Esophagus mucosa (tissue), 1 donor: ENCODE data around the gene IYD. TPM values are rescaled to one million over a fixed set of nuclear protein-coding genes. Genes with fewer than 3 reads are reported as not detected.

Experiments used
- ATAC-seq: fragments of 200-7000 bp; cut with Tn5 transposase; one replicate; pipeline ENCODE4 v1.9.1; 2020
- total RNA-seq: library from RNA; stranded (reverse); gene quantifications from one replicate; pipeline ENCODE4 v1.2.4, GENCODE V29; 2023
- donor health status: DM: yes; HTN: yes; CAD: no.

Gene IYD, protein sequence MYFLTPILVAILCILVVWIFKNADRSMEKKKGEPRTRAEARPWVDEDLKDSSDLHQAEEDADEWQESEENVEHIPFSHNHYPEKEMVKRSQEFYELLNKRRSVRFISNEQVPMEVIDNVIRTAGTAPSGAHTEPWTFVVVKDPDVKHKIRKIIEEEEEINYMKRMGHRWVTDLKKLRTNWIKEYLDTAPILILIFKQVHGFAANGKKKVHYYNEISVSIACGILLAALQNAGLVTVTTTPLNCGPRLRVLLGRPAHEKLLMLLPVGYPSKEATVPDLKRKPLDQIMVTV
- not detected for total RNA-seq

DNA sequence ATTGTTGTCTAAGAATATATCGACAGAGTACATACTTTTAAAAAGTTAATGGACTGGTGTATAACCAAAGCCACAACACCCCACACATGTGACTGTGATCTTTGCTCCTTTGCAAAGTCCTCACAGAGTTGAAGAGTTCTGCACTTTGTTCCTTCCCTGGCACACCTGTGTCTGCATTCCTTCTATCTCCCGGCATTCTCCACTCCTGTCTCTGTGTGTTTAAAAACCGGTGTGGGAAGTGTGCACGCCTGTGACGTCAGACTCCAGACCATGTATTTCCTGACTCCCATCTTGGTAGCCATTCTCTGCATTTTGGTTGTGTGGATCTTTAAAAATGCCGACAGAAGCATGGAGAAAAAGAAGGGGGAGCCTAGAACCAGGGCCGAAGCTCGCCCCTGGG, at the start of gene IYD:
Gene IYD (plus strand): TSS at position 251 of the 400 bp plus-strand sequence. CDS start 20 bp downstream, at position 271.
- ATAC-seq = no peak

DNA sequence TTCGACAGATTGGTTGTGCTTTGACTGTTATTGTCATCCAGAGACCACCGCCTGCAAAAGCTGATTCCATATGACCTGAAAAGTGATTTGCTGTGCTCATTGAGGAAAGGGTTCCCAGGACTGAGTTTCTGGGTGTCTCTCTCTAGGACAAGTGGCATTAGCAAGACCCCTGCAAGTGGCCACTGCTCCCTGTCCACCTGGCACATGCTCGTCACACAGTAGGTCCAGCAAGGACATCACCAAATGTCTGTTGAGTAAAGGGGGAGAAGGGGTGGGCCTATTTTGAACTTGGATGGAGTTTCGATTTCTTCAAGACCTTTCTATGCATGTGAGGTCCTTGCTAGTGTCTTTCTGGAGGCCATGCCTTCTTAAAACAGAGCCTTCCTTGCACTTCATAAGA, 48.9 kb upstream of the IYD start:
- ATAC-seq = no peak

DNA sequence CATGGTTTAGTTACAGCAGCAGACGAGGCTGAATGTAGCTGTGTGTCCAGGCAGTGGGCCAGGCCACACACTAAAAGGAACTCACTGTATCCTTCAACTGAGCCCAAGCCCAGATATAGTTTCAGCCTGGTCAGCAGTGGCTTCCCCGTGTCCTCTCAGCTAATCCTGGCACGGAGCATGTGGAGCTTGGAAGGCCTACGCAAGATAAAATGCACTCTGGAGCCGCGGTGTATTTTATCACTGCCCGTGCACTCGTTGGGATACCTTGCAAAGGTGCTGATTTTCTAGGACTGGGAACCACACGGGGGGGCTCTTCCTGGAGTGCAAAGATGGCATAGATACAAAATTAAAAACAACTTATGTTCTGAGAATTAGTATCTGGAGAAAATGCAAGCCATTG, 48.4 kb upstream of the IYD start:
- ATAC-seq = no peak

DNA sequence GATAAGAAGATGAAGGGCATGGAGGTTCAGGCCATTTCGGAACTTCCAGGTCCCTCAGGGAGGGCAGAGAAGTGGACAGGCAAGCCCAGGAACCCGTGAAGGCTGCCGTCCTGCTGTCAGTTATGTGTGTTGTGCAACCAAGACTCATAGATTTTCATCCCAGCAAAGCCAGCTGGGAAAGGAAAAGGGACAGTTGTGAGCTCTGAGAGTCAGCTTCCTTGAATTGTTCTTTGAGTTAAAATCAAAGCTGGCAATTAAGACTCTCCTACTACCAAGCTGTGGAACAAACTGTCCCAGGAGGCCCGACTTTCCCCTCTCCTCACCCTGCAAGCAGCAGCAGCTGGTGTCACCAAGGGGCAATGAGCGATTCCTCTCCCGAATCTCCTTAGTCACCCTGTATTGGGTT, 46.3 kb upstream of the IYD start:
- ATAC-seq = no peak

DNA sequence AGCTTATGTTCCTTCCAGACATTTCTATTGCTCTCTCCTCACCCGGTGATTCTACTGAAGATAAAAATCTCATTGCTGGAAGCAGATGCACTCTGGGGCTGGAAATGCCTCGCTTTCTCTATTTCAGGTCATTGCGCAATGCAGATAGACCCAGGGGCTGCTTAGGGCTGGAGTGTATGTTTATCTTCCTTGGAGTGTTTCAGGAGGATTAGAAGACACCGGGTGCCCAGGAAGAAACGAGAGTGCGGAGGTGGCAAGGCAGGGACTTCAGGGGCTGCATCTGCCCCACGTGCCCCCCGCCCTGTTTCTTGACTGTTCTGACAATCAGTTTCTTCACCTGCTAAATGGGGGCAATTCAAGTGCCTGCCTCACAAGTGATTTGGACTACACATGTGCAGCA, 45.6 kb upstream of the IYD start:
- no peak for ATAC-seq

DNA sequence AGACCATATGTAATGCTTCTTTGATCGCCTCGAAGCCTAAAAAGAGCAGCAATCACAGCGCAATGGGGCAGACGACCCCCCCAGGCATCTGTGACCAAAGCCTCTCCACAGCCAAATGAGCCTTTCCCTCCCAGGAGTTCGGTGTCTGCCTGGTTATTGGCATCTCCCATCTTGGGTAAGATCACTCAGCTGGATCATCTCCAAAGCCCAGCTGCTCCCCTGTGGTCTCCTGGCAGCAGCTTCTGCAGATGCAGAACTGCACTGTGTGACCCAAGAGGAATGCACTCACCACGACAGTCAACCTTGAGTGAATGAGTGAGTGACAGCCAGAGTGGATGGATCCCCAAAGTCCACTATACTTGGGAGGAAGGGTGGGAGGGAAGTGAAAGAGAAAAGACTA, 44.8 kb upstream of the IYD start:
- no peak for ATAC-seq

DNA sequence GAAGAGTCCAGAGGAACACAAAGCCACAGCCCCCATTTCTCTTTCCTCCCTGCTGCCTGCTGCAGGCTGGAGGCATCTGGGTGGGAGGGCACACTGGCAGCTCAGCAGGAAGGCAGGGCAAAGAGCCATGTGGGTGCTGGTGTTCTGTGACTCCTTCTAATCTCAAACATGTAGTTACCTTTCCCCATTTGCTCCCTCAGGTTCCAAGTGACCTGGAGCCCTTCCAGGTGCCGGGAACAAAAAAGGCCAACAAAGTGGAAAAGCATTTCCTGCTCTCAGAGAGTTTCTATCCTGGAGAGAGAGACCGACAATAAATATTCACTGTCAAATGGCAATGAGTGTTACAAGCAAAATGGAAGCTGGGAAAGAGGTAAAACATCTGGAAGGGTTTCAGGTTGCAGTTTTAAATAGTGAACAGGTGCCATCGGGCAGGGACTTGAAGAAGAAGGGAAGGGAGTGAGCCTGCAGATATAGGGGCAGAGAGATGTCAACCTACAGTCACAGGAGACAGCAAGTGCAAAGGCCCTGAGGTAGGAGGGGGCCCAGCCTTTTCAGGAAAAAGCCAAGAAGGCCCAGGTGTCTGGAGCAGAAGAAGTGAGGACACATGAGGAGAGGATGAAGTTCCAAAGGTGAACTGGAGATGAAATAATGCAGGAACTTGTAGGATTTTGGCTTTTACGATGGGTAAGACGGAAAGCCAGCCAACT, 43.6 kb upstream of the IYD start:
- no peak for ATAC-seq

DNA sequence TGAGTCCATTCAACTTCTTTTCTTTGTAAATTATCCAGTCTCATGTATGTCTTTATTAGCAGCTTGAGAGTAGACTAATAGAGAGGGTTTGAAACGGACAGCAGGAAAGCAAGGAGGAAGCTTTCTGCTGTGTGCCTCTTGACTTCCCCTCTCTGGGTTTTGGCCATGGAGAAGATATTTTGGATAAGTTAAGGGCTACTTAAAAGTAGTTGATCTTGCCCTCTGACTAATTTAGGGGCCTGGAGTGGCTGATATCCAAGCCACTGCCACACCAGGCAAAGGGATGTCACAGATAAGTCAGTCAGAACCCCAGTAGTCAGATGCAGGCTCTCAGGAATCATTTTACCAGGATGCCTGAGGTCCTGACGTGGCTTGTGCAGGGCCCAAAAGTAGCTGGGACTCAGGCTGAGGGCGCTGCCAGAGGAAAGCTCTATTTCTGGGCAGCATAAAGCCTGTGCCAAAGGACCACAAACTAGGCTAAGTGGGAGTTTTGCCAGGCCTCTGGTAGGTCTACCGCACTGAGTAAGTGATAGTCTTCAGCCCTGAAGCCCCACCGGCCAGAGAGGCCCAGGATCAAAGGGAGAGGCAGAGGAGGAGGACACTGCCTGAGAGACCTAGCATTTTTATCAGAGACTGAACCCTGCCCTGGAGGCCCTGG, 41.6 kb upstream of the IYD start:
- ATAC-seq = no peak

DNA sequence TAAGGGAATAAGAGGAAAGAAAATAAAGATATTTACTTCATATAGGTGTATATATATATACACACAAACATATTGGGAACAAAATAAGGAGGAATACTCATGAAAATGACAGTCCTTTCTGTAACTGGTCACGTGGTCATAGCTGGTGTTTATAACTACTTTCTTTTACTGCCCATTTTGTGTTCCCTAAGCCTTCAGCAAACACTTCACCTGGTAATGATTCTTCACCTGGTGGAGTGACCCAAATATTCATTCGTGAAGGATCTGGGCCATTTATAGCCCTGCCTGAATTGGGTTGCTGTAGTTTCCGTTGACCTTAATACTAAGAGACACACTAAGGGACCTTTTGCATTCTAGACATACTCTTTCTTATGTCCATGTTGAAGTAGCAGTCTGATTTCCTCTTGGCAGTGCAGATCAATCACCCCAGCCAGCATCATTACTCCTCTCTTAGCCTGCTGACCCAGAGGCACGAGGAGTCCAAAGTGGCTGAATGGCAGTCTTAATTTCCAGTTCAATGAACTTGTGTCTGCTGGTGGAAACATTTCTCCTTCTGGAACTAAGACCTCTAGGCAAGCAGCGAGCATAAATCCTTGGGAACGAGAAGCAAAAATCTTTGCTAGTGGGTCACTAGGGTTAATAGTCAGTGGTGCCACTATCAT, 39.9 kb upstream of the IYD start:
- no peak for ATAC-seq

DNA sequence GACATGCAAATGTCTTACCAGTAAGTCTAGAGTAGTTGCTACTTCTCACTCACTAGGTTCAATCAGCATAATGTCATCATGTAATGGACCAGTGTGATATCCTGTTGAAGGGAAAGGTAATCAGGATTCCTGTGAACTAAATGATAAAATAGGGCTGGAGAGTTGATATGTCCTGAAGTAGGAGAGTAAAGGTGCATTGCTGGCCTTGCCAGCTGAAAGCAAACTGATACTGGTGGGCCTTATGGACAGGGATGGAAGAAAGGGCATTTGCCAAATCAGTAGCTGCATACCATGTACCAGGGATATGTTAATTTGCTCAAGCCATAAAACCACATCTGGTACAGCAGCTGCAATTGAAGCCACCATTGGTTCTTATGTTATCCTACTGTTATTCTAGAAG, 37.5 kb upstream of the IYD start:
- no peak for ATAC-seq

DNA sequence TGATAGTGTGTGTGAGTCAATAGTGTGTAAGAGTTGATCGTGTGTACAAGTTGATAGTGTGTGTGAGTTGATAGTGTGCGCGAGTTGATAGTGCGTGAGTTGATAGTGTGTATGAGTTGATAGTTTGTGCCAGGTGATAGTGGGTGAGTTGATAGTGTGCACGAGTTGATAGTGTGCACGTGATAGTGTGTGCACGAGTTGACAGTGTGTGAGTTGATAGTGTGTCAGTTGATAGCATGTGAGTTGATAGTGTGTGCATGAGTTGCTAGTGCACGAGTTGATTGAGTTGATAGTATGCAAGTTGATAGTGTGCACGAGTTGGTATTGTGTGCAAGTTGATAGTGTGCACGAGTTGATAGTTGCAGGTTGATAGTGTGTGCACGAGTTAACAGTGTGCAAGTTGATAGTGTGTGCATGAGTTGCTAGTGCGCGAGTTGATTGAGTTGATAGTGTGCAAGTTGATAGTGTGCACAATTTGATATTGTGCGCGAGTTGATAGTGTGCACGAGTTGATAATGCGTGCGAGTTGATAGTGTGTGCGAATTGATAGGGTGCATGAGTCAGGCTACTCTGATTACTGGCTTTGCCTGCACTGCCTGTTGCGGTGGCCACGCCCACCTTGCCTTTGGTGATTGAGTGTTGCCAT, 35.8 kb upstream of the IYD start:
- no peak for ATAC-seq

DNA sequence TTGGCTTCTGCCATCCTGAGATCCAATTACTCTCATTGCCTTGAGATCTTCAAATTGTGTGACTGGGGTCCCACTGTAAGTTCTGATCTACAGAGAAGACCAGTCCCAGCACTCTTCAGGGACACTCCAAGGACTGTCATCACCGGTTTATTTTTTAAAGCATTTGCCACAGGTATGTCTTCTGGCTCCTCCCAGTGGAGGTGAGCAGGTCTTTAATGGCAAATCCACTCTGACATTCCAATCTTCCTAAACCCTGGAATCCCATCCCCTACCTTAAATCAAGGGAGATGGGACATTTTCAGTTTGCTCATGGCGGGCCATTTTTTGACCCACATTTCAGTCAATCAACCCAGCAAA, 35.2 kb upstream of the IYD start:
- no peak for ATAC-seq

DNA sequence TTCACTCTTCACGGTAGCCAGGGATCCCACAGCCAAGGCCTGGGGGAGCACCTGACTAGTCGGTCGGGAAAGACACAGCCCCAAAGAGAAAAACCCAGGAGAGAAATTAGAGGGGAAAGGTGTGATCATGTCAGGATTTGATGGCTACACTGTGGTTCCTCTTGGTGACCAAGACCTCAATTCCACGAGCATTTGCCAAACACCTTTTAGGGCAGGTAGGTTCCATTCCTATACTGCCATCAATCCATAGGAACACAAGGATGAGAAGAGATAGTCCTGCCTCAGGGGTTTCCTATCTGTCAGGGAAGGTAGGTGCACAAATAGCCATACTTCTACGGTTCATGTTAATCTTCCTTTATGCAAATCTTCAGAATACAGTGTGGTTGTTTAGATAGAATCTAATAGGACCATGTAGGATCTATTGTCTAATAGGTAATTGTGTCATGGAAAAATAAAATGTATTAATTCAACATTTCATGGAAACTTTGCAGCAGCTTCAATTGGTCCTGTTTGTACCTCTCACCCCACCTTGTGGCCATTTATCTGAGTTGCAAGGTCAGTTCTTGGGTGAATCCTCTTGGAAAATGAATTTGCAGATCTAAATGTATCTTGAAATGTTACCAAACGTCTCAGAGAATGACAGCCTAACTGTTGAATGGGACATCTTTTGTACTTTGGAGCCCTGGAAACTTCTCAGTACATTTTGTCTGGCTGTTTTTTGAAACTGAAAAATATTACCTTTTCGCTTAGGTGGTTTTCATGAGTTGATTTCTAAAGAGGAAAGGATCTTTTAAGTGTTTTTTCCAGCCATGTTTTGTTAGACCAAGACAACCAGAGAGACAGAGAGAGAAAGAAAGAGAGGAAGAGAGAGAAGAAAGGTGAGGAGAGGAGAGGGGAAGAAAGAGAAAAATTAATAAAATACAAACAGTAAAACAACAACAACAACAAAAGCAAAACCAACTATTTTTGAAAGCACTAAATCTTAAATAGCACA, 33.7 kb upstream of the IYD start:
- peak; percentile 36 for ATAC-seq

DNA sequence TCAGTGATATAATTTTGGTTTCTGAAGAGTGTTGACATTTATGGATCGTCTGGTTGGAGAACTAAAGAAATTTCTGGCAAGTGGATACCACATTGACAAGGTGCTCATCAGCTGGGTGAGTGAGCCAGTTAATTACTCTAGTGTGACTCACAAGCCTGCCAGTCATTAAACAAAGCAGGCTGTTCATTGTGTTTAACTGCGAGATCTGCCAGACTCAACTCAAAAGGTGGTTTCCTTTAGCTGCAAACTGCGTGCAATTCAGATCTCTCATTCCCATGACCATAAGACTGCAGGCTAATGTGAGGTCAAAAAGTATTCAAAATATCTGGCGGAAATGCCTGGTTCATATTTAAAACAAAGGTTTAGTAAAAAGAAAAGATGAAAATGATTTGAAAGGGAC, 32.5 kb upstream of the IYD start:
- peak; percentile 88 for ATAC-seq

DNA sequence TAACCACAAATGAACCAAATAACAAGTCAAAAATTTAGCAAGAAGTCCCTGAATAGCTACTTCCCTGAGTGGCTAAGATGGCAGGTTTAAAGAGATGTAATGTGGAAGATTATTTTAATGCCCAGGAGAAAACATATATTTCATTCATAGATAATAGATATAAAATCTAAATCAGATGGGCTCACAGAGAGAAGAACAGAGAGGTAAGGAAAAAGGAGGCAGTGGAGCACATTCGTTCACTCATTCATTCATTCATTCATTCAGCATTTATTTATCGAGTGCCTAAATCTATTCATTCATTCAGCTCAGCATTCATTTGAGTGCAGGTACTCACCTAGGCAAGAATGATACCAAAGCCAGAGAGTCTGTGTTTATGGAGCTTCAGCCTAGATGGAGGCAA, 32.1 kb upstream of the IYD start:
- ATAC-seq = no peak

DNA sequence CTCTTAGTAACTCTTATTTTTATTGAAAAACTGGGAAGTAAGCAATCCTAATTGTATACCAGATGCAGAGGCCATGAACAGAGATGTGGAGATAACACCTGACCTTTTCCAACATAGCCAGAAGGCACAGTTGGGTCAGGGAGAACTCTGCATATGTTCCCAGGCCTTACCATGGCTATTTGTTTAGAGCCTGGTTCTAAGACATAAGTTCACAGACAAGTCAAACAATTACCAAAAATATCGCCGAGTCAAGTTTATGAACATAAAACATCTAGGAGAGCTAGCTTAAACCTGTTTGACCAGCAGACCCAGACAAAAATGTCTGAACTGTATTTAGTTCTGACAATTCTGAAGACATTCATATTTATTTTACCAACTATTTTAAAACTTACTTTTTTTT, 26.7 kb upstream of the IYD start:
- ATAC-seq = no peak

DNA sequence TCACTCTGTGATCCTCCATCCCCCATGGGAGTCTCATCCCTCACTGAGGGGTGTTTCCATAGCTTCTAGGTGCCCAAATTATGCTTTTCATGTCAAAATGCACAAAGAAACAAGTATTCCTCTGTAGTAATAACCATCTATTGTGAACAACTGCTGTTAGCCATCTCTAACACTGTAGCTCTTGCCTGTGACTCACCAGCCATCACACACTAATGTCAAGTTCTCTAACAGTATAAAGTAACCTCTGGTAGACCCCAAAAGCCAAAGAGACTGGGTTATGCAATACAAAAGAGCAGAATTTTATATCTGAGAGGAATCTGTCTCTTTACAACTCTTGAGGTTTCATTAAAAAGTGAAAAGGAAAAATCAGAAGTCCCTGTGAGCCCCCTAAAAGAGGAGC, 25.4 kb upstream of the IYD start:
- ATAC-seq = no peak

DNA sequence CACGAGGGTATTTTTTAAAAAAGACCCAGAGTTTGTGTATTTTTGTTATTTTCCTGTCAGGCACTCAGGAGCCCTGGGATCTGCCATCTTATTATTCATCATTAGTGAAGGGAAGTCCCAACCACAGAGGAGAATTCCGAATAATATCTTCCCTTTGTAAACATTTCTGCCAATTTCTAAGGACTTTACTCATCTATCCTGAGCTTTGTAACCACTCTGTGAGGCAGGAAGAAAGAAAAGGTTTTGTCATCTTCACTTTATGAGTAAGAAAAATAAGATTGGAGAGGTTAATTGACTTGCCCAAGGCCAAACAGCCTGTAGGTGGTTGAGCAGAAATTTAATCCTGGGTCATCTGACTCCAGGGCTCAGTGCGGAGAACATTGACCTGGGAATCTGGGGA, 23.0 kb upstream of the IYD start:
- ATAC-seq = peak; percentile 33

DNA sequence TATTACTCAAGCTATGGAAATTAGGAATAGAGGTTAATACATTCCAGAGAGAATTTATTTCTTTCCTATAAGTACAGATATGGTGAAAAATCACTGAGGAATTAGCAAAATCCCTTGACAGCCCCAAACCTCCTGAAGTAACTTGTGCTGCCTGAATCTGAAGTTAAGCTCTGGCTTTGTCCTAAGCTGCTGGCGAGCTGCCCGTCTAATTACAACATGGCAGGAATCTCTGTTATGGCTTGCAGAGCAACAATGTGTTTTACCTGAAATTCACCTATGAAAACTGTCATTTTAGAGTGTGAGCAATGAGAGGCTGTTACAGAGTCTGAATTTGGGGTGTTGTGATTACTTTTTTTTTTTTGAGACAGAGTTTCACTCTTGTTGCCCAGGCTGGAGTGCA, 22.5 kb upstream of the IYD start:
- ATAC-seq = peak; percentile 75

DNA sequence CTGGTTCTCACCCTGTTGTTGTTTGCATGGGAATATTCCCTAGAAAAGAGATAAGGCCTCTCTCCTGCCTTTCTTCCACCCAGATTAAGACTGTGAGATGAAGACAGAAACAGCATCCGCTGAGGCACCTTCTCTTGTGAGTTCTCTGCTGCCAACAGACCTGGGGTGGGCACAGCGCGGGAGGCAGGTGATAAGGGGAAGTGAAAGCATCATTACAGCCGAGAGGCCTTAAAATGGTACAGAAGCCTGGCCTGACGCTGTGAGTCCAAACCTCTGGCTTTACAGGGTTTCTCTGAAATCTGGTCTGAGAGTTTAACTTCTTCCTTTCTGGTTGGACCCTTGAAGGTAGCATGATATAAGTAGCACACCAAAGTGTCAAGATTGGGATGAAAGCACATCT, 21.0 kb upstream of the IYD start:
- ATAC-seq = no peak

DNA sequence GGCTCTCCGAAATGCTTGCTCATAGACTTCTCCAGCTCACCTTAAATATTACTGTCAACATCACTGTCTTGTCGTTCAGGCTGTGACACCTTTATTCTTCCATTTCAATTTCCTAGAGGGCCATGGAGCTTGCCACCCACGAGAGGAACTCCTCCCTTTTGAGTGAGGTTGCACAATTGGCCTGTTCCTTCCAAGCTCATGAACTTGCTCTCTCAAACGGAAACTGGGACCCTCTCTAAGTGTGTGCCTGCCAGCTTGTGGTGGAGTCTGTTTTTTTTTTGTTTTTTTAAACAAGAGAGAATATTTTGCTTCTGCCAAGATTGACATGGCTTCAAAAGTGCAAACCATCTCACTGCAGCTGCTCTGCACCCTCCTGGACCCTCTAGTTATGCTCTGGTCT, 19.3 kb upstream of the IYD start:
- no peak for ATAC-seq
